Measurements from ENCODE around the gene APBA2.

- TF ChIP-seq REST (IDR thresholded peaks at IDR 0.05; ENCODE audit: insufficient read depth in 1 of 2, low read depth in 2 of 2, low read length in 1 of 2) (no peak), CTCF (IDR thresholded peaks at IDR 0.05) (no peak), POLR2AphosphoS5 (IDR thresholded peaks at IDR 0.05; ENCODE audit: low read depth, low read length) (no peak), TCF7L2 (IDR thresholded peaks at IDR 0.05; ENCODE audit: low read depth, low read length) (no peak)
Observed at GRCh38 chr15:29129926-29130325, 244.2 kb downstream of the APBA2 start.
